AG10803 (cell line): Measurements from ENCODE around the gene SEPTIN10.
"Not testable (repeated sequence)": the region's sequence is repeated elsewhere in the genome, so short reads cannot be mapped to it uniquely, and the experiment has no call there.

Experiments
- DNase-seq: peaks from one replicate; pipeline ENCODE4 v3.0.0; 2010; ENCODE audit warnings: low read depth
- H3K4me3 ChIP-seq: 2 replicates; pipeline ENCODE4 v1.5.1; 2011; ENCODE audit warnings: mild to moderate bottlenecking, low read length, control low read depth
- TF ChIP-seq, protein P1 (sequence below): conservative IDR thresholded peaks from 2 replicates; pipeline ENCODE4 v1.5.1; 2011; ENCODE audit warnings: mild to moderate bottlenecking, low read length, control low read depth, inconsistent platforms

SEPTIN10 gene

DNA sequence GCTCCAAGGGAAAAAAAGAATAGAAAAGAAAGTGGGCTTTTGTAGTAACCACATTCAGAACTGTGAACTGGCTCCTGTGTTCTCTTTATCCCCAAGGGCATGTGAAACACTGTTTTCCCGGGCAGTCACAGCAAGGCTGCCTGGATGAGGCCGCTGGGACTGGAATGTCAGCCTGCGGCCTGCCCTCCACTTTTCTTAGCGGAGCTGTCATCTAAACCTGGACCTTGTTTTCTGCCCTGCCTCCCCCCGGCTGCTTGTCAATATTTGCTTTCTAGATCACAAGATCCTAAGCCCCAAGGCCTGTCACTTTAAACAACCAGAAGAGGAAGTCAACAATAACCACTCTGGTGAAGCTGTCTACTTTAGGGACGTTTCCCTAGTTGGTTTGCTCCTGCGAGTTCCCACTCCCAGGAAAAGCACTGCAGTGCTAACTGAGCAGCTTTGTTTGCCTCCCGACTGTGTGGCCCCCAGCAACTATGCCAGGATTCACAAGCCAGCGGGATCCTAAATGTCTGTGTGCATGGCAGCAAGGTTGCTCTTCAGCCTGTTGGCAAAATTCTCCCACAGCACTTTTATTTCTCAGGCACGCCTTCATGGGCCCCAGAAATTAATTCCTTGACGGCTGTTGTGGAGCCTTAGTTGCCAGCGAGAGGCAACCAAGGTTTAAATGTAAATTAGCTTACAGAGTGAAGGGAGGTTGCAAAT lies 31.0 kb upstream of the SEPTIN10 start:
- TF ChIP-seq, protein P1, sequence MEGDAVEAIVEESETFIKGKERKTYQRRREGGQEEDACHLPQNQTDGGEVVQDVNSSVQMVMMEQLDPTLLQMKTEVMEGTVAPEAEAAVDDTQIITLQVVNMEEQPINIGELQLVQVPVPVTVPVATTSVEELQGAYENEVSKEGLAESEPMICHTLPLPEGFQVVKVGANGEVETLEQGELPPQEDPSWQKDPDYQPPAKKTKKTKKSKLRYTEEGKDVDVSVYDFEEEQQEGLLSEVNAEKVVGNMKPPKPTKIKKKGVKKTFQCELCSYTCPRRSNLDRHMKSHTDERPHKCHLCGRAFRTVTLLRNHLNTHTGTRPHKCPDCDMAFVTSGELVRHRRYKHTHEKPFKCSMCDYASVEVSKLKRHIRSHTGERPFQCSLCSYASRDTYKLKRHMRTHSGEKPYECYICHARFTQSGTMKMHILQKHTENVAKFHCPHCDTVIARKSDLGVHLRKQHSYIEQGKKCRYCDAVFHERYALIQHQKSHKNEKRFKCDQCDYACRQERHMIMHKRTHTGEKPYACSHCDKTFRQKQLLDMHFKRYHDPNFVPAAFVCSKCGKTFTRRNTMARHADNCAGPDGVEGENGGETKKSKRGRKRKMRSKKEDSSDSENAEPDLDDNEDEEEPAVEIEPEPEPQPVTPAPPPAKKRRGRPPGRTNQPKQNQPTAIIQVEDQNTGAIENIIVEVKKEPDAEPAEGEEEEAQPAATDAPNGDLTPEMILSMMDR = no peak
- DNase-seq = peak; percentile 21
- H3K4me3 ChIP-seq = no peak overlapping the region

DNA sequence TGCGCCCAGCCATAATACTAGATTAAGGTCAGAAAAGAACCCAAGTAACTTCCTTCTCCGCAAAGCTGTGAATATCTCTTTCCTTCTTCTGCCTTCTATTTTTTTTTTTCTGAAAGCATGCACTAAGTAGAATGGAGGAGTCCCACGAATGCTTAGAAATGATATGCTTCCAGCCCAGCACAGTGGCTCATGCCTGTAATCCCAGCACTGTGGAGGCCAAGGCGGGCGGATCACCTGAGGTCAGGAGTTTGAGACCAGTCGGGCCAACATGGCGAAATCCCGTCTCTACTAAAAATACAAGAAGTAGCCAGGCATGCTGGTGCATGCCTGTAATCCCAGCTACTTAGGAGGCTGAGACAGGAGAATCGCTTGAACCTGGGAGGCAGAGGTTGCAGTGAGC lies 26.2 kb upstream of the SEPTIN10 start:
- not testable (repeated sequence) for DNase-seq, H3K4me3 ChIP-seq

DNA sequence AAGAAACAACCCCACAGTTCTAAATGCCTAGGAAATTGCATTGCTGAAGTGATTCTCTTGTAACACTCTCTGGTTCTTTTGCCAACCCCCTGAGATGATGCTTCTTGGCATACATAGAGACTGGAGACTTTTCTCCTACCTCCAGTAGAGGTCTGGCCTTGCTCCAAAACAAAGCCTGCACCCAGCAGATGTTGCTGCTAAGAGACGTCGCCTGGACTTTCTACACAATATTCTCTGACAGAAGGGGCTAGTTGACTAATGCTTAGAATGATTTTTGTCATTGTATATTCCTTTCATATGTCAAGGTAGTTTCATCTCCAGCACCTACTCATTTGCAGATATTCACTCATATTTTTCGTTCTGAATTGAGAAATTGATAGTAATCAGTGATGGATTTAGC lies 25.0 kb upstream of the SEPTIN10 start:
- TF ChIP-seq, protein P1 = no peak
- peak; percentile 15 for DNase-seq
- H3K4me3 ChIP-seq = no peak overlapping the region

DNA sequence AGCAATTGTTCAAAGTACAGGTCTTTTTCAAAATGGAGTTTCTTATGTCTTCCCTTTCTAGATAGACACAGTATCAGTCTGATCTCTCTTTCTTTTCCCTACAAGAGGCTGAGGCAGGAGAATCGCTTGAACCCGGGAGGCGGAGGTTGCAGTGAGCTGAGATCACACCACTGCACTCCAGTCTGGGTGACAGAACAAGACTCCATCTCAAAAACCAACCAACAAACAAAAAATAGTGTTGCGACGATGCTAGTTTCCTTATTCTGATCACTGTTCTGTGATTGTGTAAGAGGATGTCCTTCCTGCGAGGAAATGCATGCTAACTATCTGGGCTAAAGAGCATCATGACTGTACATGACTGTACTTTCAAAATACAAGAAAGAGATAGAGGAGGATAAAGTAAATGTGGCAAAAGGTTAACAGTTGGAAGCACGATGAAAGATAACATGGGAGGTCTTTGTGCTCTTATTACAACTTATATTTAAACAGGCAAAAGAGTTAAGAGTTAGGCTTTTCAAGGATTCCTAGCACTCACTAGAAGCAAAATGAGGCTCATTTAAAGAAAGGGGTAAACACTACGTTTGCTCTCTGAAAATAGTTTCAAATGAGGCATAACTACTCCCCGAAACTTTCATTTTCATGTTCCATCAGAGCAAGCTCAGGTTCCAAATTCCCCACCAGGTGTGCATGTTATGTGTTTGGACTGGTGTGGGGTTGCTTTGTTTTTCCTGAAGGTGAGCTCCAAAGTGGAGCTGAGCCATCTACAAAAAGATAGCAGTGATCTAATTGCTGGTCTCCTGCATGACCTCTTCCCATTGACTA lies 24.2 kb upstream of the SEPTIN10 start:
- DNase-seq = peak; percentile 50
- TF ChIP-seq, protein P1 = no peak
- H3K4me3 ChIP-seq = no peak overlapping the region

DNA sequence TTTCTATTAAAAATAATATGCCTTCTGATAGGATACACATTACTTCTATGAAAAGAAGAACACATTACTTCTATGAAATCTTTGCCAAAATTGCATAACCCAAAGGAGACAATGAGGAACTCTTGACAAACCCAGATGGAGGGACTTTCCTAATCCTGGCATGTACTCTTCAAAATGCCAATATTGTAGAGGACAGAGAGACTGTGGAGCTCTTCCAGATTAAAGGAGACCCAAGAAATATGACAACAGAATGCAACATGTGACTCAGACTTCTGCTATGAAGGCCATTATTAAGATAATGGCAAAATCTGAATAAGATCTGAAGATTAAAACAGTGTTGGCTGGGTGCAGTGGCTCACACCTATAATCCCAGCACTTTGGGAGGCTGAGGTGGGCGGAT lies 22.6 kb upstream of the SEPTIN10 start:
- TF ChIP-seq, protein P1 = no peak
- no peak overlapping the region for H3K4me3 ChIP-seq
- peak; percentile 77 for DNase-seq

DNA sequence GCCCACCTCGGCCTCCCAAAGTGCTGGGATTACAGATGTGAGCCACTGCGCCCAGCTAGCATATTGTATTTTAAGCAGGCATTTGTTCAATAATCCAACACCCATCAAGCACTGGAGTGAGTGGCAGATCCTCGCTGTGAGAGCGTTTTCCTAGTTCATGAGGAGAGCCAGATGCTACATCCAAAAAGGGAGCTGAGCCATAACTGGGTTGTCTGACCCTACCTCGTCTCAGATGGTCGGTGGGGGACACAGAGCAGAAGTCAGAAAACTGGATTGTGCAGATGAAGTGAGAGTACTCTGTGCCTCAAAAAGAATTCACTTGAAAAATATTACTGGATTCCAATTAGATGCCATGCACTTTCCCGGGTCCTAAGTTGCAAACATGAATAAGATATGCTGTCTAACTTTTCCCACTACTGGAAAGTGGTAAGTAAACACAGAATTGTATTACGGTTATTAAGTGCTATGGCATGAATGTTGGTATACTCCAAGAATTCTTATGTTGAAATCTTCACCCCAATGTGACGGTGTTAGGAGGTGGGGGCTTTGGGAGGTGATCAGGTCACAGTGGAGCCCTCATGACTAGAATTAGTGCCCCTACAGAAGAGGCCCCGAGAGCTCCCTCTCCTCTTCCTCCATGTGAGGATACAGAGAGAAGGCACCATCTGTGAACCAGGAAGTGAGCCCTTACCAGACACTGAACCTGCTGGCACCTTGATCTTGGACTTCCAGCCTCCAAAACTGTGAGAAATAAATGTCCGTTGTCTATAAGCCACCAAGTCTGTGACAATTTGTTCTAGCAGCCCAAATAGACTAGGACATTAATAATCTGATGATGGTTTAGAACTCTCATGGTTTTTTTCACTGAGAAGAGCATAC lies 21.9 kb upstream of the SEPTIN10 start:
- peak; percentile 5 for DNase-seq
- TF ChIP-seq, protein P1 = no peak
- no peak overlapping the region for H3K4me3 ChIP-seq

DNA sequence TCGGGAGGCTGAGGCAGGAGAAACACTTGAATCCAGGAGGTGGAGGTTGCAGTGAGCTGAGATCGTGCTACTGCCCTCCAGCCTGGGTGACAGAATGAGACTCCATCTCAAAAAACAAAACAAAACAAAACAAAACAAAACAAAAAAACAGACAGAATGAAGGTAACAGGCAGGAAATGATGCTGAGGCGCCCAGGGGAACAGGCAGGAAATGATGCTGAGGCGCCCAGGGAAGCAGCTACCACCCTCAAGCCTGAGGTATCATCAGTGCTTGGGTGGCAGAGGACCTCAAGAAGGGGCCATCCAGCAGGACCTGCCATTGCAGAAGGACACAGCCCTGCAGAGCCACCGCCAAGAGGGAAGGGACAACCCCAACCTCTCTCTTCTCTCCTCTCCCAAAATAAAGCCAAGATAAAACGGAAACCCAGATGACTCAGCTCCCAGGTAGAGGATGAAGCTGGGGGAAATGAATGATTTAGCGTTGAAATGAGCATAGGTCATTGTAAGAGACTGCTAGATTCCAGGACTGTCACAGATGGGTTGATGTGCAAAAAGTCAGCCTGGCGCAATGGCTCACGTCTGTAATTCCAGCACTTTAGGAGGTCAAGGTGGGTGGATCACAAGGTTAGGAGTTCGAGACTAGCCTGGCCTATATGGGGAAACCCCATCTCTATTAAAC lies 19.7 kb upstream of the SEPTIN10 start:
- TF ChIP-seq, protein P1 = no peak
- no peak overlapping the region for H3K4me3 ChIP-seq
- no peak for DNase-seq
